ENCODE results near the gene IL23R.
"Not testable (repeated sequence)": the region's sequence is repeated elsewhere in the genome, so short reads cannot be mapped to it uniquely, and the experiment has no call there.

The IL23R gene

GRCh38 chr1:67166196-67166595 is at the start of gene IL23R:
IL23R (plus strand) TSS chr1:67166454; CDS start chr1:67168121, 1,667 bp downstream.
- peak; percentile 95 for DNase-seq

GRCh38 chr1:67118191-67118590 is 48.1 kb upstream of the IL23R start:
- no peak for DNase-seq

- DNase-seq = no peak
Observed at GRCh38 chr1:67118646-67119045, 47.6 kb upstream of the IL23R start.

GRCh38 chr1:67120855-67121619 is 45.2 kb upstream of the IL23R start:
- no peak for DNase-seq

GRCh38 chr1:67124455-67124854 is 41.8 kb upstream of the IL23R start:
- DNase-seq = no peak

- no peak for DNase-seq
Observed at GRCh38 chr1:67126111-67126746, 40.0 kb upstream of the IL23R start.

GRCh38 chr1:67126974-67127373 is 39.3 kb upstream of the IL23R start:
- no peak for DNase-seq

- no peak for DNase-seq
Observed at GRCh38 chr1:67130673-67131072, 35.6 kb upstream of the IL23R start.

- no peak for DNase-seq
Observed at GRCh38 chr1:67133177-67133576, 33.1 kb upstream of the IL23R start.

GRCh38 chr1:67134695-67135094 is 31.6 kb upstream of the IL23R start, which contains the start of gene C1orf141:
C1orf141 (minus strand) TSS chr1:67134970; CDS start chr1:67127240, 7,730 bp downstream.
- DNase-seq = peak; percentile 31

GRCh38 chr1:67135354-67135753 is 30.9 kb upstream of the IL23R start:
- DNase-seq = peak; percentile 53

GRCh38 chr1:67137307-67137753 is 28.9 kb upstream of the IL23R start:
- no peak for DNase-seq

GRCh38 chr1:67138813-67139499 is 27.3 kb upstream of the IL23R start:
- DNase-seq = no peak

GRCh38 chr1:67140460-67140859 is 25.8 kb upstream of the IL23R start:
- no peak for DNase-seq

- DNase-seq = not testable (repeated sequence)
Observed at GRCh38 chr1:67141832-67142231, 24.4 kb upstream of the IL23R start.

- DNase-seq = peak; percentile 69
Observed at GRCh38 chr1:67142931-67143330, 23.3 kb upstream of the IL23R start.

GRCh38 chr1:67143966-67144365 is 22.3 kb upstream of the IL23R start:
- peak; percentile 57 for DNase-seq

GRCh38 chr1:67144696-67145095 is 21.6 kb upstream of the IL23R start:
- peak; percentile 42 for DNase-seq

GRCh38 chr1:67146101-67146500 is 20.2 kb upstream of the IL23R start:
- no peak for DNase-seq

- DNase-seq = no peak
Observed at GRCh38 chr1:67146539-67146938, 19.7 kb upstream of the IL23R start.

GRCh38 chr1:67147973-67148372 is 18.3 kb upstream of the IL23R start:
- not testable (repeated sequence) for DNase-seq

GRCh38 chr1:67148516-67149178 is 17.6 kb upstream of the IL23R start:
- DNase-seq = no peak

GRCh38 chr1:67149179-67149770 is 17.0 kb upstream of the IL23R start:
- DNase-seq = peak; percentile 77

Data from activated CD4-positive, alpha-beta T cell treated with anti-CD3 and anti-CD28 coated beads, Interleukin-10, Interleukin-2, amounts not matched to agents 100 ng/mL and 50 ng/mL, durations not matched to agents 16 hours and 8 hours (primary cell).